ENCODE results near the gene AGXT2.

GRCh38 chr5:34998058-34998789, 49.5 kb downstream of the AGXT2 start:
- TF ChIP-seq CTCF (conservative IDR thresholded peaks at IDR 0.05 in 1 of 2, IDR thresholded peaks at IDR 0.05 in 1 of 2; ENCODE audit: low read depth in 1 of 2, low read length in 2 of 2) (no peak), EZH2 (IDR thresholded peaks at IDR 0.05; ENCODE audit: low read length, missing control alignments) (no peak)

All from fibroblast of lung (primary cell).